GM04503 (cell line): ENCODE results near the gene PRKRIP1.
"Not testable (repeated sequence)": the region's sequence is repeated elsewhere in the genome, so short reads cannot be mapped to it uniquely, and the experiment has no call there.

Source experiments
- DNase-seq: peaks from one replicate; pipeline ENCODE4 v3.0.0-alpha.2; 2012; ENCODE audit warnings: low read depth

PRKRIP1 gene

GRCh38 chr7:102404005-102404861 lies 8.1 kb downstream of the PRKRIP1 start:
- no peak for DNase-seq

GRCh38 chr7:102404862-102405188 lies 8.7 kb downstream of the PRKRIP1 start:
- DNase-seq = not testable (repeated sequence)

- no peak for DNase-seq
These were observed 11.7 kb downstream of the PRKRIP1 start for GRCh38 chr7:102407910-102408309.

- DNase-seq = not testable (repeated sequence)
These were observed 12.4 kb downstream of the PRKRIP1 start for GRCh38 chr7:102408530-102408929.

GRCh38 chr7:102409340-102409739 lies 13.2 kb downstream of the PRKRIP1 start:
- DNase-seq = no peak

GRCh38 chr7:102410123-102410522 lies 14.0 kb downstream of the PRKRIP1 start:
- DNase-seq = no peak

- no peak for DNase-seq
These were observed 14.8 kb downstream of the PRKRIP1 start for GRCh38 chr7:102410918-102411317.

- no peak for DNase-seq
These were observed 16.4 kb downstream of the PRKRIP1 start for GRCh38 chr7:102412548-102412947.

GRCh38 chr7:102413091-102413490 lies 16.9 kb downstream of the PRKRIP1 start:
- DNase-seq = no peak

- no peak for DNase-seq
These were observed 17.4 kb downstream of the PRKRIP1 start for GRCh38 chr7:102413611-102414010.

- no peak for DNase-seq
These were observed 19.6 kb downstream of the PRKRIP1 start for GRCh38 chr7:102415685-102416225.

- DNase-seq = no peak
These were observed 20.2 kb downstream of the PRKRIP1 start for GRCh38 chr7:102416406-102416805.

- DNase-seq = no peak
These were observed 20.9 kb downstream of the PRKRIP1 start for GRCh38 chr7:102417105-102417504.

- no peak for DNase-seq
These were observed 22.4 kb downstream of the PRKRIP1 start for GRCh38 chr7:102418592-102418991.

GRCh38 chr7:102421706-102422240 lies 25.6 kb downstream of the PRKRIP1 start:
- DNase-seq = no peak

GRCh38 chr7:102424129-102424551 lies 28.0 kb downstream of the PRKRIP1 start:
- DNase-seq = no peak

- DNase-seq = no peak
These were observed 28.6 kb downstream of the PRKRIP1 start for GRCh38 chr7:102424787-102425218.

- no peak for DNase-seq
These were observed 29.6 kb downstream of the PRKRIP1 start for GRCh38 chr7:102425639-102426267.

GRCh38 chr7:102426268-102427018 lies 30.3 kb downstream of the PRKRIP1 start:
- DNase-seq = no peak

- DNase-seq = no peak
These were observed 30.8 kb downstream of the PRKRIP1 start for GRCh38 chr7:102427019-102427405.

GRCh38 chr7:102429141-102429899 lies 33.2 kb downstream of the PRKRIP1 start:
- no peak for DNase-seq
